Kidney glomerular epithelial cell (primary cell): ENCODE measurements around the gene CUTA.

ENCODE experiments used
- DNase-seq: peaks from one replicate; lab custom pipeline; 2025; lab: John Stamatoyannopoulos, UW

The CUTA gene

DNA sequence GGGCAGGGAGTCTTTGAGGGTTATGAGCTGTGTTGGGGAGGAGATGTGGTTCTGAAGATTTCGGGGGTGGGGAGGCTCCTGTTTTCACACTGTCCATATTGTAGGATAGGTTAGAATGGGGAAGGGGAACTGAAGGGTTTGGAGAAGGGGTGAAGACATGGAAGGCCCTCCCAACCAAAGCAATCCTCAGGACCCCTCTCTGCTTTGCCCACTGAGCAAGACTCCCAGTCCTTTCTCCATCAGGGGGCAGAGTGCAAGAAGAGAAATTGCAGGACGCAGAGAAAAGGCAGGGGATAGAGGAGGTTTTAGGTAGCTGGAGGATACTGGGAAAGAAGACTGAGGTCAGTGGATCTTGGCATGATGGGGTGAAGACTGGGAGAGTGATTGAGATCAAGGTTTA is 5.9 kb upstream of the CUTA start:
- DNase-seq = no peak

DNA sequence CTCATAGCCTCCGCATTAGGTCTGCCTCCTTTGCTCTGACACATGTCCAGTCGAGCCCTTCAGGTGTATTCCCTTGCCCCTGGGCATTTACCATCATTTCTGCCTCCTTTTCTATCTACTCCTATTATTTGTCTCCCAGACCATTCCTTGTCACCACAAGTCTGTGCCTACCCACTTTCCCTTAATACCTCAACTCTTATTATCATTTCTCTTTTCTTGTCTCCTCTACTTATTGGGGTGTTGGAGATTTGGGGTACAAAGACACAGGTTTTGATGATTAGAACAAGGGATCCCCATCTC is 3.4 kb upstream of the CUTA start:
- DNase-seq = no peak

DNA sequence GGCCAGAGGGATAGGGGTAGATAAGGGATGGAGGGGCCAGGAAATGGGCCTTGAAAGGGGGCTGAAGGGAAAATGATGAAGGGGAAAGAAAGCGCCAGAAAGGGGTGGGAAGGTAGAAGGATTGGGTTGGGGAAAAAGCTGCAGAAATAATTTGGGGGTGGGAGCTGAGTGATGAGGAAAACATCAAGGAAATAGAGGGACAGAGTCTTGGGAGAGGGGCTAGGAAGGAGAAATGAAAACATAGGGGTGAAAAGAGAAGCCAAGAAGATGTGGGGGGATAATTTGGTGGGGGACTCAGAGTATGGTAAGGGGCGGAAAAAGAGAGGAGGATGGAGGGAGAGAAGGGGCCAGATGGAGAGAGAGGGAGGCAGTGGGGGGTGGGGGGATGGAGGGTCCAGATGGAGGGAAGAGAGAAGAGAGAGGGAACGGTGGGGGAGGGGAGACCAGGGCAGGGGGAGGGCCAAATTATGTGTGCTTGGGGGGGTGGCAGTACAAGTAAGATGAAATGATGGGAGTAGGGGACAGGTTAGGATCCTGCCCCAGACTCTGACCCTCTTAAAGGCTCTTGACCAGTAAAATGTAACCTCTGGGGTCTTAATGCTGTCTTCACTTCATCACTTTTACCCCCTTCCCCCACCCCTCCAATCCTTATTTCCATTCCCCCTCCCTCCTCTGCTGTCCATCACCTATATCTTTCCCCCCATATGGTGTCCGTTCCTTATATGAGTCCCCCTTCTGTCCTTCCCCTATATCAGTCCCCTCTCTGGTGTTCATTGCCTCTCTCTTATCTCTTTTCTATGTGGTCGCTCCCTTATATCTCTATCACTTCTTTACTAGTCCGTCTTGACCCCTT is 2.8 kb upstream of the CUTA start:
- no peak for DNase-seq

DNA sequence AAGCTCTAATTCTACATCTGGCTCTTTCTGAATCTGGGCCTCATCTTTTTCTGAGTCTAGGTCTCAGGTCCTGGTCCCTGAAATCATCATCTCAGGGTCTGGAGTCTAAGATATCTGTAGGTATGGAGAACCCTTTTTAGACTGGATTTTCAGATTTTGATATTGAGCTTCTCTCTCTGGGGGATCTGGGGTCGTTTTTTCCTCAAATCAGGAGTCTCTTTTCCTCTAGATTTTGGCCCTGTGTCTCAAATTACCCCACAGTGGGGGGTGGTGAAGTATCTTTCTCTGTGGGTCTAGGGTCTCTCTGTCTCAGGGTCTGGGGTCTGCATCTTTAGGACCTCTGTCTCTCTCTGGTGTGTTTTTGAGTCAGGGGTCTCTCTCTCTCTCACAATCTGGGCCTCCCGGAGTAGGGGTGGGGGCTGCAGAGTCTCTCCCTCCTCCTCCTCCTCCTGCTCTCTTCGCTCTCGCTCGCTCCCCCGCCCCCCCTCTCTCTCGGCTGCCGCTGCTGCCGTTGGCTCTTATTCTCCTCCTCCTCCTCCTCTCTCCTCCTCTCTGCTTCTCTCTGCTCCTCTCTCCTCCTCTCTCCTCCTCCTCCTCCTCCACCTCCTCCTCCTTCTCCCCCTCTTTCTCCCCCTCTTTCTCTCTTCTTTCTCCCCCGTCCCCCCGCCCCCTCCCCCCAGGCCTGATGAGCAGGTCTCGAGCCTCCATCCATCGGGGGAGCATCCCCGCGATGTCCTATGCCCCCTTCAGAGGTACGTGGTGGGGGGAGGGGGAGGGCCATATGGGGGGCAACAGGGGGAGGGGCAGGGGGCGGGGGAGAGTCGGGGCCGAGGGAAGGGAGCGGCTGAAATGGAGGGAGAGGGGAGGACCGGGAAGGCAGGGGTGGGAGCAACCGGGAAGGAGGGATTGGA is 1.9 kb upstream of the CUTA start, which contains the start of gene SYNGAP1:
TSS of gene SYNGAP1 (plus strand) at position 486 of the 911 bp plus-strand sequence. CDS start at position 686, 200 bp downstream.
- no peak for DNase-seq

DNA sequence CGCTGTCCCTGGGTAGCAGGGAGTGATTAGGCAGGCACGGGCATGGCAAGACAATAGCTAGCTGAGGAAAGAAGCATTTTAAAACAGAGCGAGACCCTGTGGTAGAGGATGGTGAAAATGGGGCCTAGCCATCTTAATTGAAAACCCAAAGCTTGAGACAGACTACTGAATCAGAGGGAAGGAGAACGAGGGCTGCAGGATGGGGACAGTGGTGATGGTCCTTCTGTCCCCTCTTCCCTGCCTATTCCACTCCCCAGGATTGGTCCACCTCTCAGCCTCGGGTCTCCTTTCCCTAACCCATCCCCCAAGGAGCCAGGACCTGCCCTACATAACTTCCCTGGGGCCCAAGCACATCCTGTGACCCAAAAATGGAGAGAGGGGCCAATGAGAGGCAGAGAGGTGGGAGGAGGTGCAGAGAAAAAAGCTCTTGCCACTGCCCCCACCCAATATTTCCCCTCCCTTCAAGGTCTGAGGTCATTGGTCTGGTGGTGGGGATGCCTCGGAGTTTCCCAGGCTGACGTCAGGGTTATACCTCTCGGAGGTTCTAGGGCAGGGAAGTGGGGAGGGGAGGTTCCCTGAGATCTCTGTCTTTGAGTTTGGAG is 884 bp upstream of the CUTA start:
- DNase-seq = no peak

DNA sequence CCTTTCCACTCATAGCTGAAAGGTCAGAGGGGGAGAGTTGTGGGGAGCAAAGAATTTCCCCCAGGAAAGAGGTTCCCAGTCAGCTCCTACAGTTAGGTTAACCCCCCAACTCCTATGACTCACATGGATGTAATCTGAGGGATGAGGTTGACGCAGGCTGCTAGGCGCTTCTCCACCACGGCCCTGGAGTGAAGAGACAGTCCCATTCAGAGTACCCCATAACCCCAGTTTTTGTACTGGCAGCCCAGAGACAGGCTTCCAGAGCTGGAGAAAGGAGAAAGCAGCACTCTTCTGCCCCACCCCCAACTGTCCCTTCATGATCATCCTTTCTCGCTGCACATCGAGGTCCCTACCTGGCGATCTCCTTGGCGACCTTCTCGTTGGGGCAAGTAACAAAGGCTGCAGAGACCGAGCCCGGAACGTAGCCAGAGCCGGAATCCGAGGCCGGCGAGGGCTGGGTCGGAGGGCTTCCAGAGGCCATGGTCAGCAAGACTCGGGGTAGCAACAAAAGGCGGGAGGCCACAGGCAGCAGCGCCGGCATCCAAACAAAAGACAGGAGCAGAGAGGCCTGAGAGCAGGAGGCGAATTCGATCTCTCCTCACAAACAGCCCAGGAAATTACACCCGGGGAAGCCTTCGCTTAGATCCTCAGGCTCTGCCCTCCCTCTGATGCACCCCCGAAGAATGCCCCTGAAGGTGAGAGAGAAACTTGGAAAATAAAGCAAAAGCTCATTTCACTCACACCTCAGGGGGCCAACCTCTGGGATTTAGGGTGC is 592 bp downstream of the CUTA start:
- DNase-seq = peak; percentile 47

DNA sequence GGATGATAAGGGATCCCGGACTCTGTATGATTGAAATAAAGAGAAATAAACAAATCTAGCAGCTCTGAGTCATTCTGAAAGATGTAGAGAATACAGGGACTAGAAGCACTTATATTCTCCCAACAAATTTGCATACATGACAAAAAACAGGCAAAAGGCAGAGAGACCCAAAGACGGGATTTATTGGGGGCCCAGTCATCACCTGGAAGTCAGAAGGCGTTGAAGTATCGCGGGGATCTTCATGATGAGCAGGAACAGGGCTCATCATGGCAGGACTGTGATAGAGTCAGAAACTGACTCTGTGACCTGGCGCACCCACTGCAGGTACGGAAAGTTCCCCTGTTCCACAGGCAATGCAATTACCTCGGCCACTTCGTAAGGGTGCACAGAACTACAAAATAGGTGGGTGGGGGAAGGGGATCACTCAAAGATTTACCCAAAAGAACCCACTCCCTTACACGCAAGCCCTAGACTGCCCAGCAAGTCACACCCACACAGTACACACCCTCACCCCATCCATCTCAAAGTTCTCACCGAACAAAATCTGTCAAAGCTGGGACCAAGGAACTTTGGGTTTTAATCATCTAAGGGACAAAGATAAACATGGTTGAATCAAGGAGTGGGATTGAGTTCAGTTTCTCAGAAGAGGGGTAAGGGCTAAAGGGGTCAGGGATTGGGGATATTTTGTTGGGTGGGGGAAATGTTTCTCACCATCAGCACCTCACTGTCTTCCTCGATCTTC is 1.4 kb downstream of the CUTA start:
- no peak for DNase-seq

DNA sequence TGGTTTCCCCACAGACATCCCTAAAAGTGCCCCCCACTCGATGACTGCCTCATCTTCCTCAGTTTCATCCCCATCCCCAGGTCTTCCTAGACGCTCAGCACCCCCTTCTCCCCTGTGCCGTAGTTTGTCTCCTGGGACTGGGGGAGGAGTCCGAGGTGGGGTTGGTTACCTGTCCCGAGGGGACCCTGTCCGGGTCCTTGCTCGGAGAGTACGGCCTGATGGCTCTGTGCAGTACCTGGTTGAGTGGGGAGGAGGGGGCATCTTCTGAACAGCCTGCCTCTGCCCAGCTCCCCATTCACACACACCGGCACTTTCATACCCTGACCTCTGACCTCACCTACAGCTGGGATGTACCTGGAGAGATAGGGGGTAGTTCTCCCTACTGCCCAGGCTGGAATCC is 2.1 kb downstream of the CUTA start:
- DNase-seq = no peak

DNA sequence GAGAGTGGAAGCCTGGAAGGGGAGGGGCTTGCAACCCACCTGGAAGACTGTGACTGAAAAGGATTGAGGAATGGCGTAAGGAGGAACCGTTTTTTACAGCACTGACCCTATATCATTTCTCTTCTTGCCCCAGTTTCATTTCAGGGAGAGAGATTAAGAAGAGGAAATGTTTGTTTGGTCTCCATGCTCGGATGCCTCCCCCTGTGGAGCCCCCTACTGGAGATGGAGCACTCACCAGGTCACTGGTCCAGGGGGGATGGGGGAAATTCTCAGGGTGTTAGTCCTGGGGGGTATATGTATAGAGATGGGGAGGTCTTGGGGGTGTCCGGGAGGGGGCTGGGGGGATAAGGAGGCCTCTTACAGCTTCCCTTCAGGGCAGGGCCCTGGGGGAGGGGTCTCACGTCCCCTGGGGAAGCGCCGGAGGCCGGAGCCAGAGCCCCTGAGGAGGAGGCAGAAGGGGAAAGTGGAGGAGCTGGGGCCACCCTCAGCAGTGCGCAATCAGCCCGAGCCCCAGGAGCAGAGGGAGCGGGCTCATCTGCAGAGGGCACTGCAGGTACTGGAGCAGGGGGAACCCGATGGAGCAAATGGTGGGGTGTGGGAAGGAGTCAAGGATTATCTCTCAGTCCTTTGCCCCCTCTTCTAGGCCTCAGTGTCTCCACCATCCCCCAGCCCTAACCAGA is 3.2 kb downstream of the CUTA start:
- no peak for DNase-seq

DNA sequence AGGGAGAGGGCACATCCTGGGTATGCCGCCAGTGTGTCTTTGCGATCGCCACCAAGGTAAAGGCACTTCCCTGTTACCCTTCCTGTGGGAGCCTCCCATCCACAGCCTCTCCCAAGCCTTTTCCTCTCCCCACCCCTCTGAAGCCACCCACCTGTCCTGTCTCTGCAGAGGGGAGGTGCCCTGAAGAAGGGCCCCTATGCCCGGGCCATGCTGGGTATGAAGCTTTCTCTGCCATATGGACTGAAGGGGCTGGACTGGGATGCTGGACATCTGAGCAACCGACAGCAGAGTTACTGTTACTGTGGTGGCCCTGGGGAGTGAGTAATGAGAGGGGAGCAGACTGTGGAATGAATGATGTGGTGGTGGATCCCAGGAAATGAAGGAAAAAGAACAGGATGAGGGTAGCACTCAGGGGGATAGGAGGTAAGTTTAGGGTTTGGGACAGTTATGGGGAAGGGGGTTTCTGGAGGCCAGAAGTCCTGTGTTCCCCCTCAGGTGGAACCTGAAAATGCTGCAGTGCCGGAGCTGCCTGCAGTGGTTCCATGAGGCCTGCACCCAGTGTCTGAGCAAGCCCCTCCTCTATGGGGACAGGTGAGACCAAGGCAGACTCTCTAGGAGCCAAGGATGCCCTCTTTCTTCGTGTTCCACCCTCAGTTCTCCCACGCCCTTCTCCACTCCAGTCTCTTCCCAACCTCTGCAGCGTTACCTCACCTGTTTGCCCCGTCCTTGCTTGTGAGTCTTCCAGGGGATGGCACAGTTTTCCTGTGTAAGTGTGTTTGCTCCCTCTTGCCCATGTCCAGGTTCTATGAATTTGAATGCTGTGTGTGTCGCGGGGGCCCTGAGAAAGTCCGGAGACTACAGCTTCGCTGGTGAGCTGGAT is 4.4 kb downstream of the CUTA start:
- DNase-seq = no peak

DNA sequence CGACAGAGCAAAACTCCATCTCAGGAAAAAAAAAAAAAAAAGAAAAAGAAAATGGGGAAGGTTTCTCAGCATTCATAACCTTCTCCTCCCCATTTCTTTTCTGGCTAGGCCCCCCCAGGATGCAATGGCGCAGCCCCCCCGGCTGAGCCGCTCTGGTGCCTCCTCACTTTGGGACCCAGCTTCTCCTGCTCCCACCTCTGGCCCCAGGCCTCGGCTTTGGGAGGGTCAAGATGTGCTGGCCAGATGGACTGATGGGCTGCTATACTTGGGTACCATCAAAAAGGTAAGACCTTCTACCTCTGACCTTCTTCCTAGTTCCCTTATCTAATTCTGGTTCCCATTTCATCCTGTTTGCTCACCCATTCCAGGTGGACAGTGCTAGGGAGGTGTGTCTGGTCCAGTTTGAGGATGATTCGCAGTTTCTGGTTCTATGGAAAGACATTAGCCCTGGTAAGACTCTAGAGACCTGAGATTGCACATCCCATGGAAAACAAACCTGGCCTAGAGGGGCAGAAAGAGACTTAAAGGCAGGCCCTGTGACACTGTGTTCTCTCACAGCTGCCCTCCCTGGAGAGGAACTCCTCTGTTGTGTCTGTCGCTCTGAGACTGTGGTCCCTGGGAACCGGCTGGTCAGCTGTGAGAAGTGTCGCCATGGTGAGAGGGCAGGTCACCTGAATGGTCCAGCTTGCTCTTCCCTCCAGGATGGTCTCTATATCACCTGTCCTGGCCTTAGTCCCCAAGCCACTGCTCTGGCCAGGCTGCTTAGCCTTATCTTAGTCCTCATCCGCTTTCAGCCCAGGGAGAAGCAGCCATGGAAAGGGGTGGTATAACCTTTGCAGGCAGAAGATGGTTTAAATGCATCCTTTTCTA is 5.5 kb downstream of the CUTA start:
- no peak for DNase-seq

DNA sequence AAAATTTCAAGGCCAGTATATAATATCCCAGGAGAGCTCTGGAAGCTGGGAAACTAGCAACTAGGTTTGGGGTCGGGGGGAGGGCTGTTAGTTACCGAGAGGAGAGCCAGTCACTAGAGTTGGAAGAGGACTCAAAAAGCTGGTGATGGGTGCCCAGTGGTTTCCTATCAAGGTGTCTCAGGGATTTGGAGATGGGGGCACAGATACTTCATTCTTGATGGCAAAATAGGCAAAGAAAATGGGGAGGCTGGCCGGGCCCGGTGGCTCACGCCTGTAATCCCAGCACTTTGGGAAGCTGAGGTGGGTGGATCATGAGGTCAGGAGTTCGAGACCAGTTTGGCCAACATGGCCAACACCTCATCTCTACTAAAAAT is 6.3 kb downstream of the CUTA start:
- no peak for DNase-seq

DNA sequence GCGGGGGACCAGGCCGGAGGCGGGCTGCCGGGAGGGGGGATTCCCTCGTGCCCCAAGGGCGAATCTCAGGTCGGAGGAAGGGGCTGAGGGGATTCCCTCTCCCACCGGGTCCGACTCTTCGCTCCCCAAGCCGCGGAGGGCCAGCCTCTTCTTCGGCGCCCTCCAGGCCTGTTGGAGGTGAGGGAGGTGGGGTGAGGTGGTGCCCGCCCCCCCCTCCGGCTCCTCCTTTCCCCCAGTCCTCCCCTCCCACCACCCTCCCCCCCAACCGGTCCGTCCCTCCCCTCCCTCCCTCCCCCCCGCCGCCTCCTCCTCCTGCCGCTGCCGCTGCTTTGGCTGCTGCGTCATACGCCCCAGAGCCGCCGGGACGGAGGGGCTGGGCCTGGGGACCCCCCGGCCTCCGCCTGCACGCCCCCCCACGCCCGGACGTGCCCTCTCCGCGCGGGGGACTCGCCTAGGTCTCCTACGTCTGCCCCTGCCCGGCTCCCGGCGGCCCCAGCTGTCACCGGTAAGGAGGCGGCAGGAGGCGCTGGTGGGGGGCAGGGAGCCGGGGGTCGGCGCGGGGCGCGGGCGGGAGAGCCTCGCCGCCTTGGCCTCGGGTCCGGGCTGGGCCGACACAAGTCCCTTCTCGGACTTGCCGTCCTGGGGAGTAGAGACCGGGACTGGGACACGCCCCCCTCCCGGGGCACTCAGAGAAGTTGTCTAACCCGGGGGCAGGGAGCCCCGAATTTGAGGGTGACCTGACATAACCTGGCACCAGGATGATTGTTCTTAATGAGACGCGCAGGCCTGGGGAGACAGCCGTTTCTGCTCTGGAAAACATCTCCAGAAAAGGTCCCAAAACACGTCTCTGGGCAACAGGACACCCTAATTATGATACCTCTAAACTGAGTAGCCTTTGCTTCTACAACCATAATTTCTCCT is 6.9 kb downstream of the CUTA start, which contains the start of gene PHF1:
TSS of gene PHF1 (plus strand) at position 304 of the 921 bp plus-strand sequence. CDS start 1,250 bp downstream, outside the sequence.
- peak; percentile 73 for DNase-seq

DNA sequence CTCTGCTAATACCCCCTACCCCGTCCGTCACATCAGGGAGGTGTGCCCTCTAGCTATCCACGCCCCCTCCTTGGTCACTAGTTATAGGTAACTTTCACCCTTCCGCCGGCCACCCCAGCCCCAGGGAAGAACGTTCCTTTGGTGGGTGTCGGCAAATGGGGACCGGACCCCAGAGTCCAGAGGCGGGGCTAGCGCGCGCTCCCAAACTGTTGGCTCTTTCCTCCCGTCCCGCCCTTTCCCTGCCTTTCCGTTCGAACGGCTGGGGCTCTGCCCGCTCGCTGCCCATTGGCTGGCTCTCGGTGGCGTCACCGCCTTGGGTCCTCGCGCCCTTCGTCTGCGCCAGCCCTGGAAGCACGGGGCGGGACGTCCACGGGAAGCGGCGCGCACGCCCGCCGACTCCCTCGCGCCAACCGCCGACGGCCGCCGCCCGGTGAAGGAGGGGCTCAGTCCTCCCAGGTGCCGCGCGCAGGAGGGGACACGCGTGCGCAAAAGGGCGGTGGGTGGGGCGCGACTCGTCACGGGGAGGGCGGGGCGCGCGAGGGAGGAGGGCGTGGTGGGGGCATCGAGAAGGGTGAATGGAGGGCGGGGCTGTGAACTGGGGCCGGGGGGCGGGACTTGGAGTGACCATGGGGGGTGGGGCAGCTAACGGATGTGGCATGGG is 7.7 kb downstream of the CUTA start:
- DNase-seq = peak; percentile 92

DNA sequence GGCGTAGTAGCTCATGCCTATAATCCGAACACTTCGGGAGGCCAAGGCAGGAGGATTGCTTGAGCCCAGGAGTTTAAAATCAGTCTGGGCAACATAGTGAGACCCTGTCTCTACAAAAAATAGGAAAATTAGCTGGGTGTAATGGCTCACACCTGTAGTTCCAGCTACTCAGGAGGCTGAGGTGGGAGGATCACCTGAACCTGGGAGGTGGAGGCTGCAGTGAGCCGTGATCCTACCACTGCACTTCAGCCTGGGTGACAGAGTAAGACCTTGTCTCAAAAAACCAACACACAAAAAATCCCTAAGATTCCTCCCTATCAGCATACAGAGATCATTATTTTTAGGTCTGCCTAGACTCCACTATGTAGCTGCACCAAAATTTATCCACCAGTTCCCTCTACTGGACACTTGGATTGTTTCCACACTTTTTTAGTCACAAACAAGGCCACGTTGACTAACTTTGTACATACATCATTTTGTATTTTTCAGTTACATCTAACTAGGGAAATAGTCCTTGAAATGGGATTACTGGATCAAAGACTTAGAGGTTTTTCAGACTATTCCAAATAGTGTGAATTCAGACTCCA is 10.7 kb downstream of the CUTA start:
- peak; percentile 26 for DNase-seq

DNA sequence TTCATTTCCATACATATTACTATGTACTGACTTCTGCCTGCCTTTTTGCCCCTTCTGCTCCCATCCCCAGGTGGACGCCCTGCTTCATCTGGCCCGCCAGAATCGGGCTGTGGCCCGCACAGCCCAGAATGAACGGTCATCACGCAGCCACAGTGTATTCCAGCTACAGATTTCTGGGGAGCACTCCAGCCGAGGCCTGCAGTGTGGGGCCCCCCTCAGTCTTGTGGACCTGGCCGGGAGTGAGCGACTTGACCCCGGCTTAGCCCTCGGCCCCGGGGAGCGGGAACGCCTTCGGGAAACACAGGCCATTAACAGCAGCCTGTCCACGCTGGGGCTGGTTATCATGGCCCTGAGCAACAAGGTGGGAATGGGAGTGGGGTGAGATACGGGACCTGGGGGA is 11.8 kb downstream of the CUTA start:
- DNase-seq = no peak
